Fibroblast of skin of left biceps (primary cell): Measurements from ENCODE around the gene DDAH1.
"Not testable (repeated sequence)": the region's sequence is repeated elsewhere in the genome, so short reads cannot be mapped to it uniquely, and the experiment has no call there.

Source experiments
- DNase-seq, 2 experiments: peaks; one replicate each; pipeline ENCODE4 v3.0.0-alpha.2; 2013; ENCODE audit warnings: low read depth in 2 of 2

DDAH1 gene

GRCh38 chr1:85359874-85360721, 104.9 kb downstream of the DDAH1 start:
- DNase-seq, result no peak

- DNase-seq, result no peak
Measured at GRCh38 chr1:85358702-85359438, 106.1 kb downstream of the DDAH1 start.

GRCh38 chr1:85357817-85358216, 107.1 kb downstream of the DDAH1 start:
- no peak for DNase-seq

- DNase-seq, result no peak
Measured at GRCh38 chr1:85356130-85356529, 108.8 kb downstream of the DDAH1 start.

GRCh38 chr1:85352055-85352454, 112.9 kb downstream of the DDAH1 start:
- no peak for DNase-seq

GRCh38 chr1:85351202-85351828, 113.6 kb downstream of the DDAH1 start:
- DNase-seq, result no peak

- no peak for DNase-seq
Measured at GRCh38 chr1:85349224-85349623, 115.7 kb downstream of the DDAH1 start.

- DNase-seq, result no peak
Measured at GRCh38 chr1:85347908-85348307, 117.1 kb downstream of the DDAH1 start.

- DNase-seq, result not testable (repeated sequence)
Measured at GRCh38 chr1:85347275-85347674, 117.7 kb downstream of the DDAH1 start.

GRCh38 chr1:85344256-85344694, 120.7 kb downstream of the DDAH1 start:
- no peak for DNase-seq

GRCh38 chr1:85343612-85344255, 121.2 kb downstream of the DDAH1 start:
- DNase-seq, result peak; percentile 66 to 73

GRCh38 chr1:85343213-85343611, 121.7 kb downstream of the DDAH1 start:
- no peak for DNase-seq

- DNase-seq, result no peak
Measured at GRCh38 chr1:85342207-85342606, 122.8 kb downstream of the DDAH1 start.

- DNase-seq, result no peak
Measured at GRCh38 chr1:85340427-85340826, 124.5 kb downstream of the DDAH1 start.

- no peak for DNase-seq
Measured at GRCh38 chr1:85339656-85340399, 125.1 kb downstream of the DDAH1 start.

- DNase-seq, result no peak
Measured at GRCh38 chr1:85339089-85339488, 125.9 kb downstream of the DDAH1 start.

- no peak for DNase-seq
Measured at GRCh38 chr1:85334962-85335361, 130.0 kb downstream of the DDAH1 start.

- DNase-seq, result no peak
Measured at GRCh38 chr1:85333186-85333585, 131.8 kb downstream of the DDAH1 start.

GRCh38 chr1:85332575-85332974, 132.4 kb downstream of the DDAH1 start:
- DNase-seq, result no peak

GRCh38 chr1:85330711-85331290, 134.2 kb downstream of the DDAH1 start:
- DNase-seq, result peak; percentile 96

- DNase-seq, result peak; percentile 90 to 92
Measured at GRCh38 chr1:85330214-85330631, 134.7 kb downstream of the DDAH1 start.
